Stimulated activated CD8-positive, alpha-beta memory T cell treated with anti-CD3 and anti-CD28 coated beads, Interleukin-4, amount 100 ng/mL, for 4 hours (primary cell): ENCODE results near the gene ARMC12.
"Not testable (repeated sequence)": the region's sequence is repeated elsewhere in the genome, so short reads cannot be mapped to it uniquely, and the experiment has no call there.

ENCODE experiments used
- DNase-seq, 2 donors: peaks; one replicate each; pipeline ENCODE4 v3.0.0-alpha.2; 2020; ENCODE audit warnings: low read depth in 2 of 2, low spot score in 1 of 2

The ARMC12 gene

DNA sequence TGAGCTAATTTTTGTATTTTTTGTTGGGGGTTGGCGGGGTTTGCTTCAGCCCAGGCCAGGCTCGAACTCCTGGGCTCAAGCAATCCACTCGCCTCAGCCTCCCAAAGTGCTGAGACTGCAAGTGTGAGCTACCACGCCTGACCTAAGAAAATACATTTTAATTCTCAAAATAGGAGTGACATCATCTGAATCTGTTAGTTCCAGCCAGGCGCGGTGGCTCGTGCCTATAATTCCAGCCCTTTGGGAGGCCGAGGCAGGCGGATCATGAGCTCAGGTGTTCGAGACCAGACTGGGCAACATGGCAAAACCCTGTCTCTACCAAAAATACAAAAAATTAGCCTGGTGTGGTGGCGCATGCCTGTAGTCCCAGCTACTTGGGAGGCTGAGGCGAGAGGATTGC is 2.5 kb upstream of the ARMC12 start:
- not testable (repeated sequence) for DNase-seq

GRCh38 chr6:35735452-35735851 is 1.4 kb upstream of the ARMC12 start:
- no peak for DNase-seq

- peak; percentile 72 to 85 for DNase-seq
Observed at GRCh38 chr6:35736253-35736894, 458 bp upstream of the ARMC12 start.

GRCh38 chr6:35737413-35738211 is 780 bp downstream of the ARMC12 start:
- DNase-seq = no peak

- DNase-seq = no peak
Observed at GRCh38 chr6:35739645-35740524, 3.1 kb downstream of the ARMC12 start.

- DNase-seq = no peak
Observed at GRCh38 chr6:35742842-35743241, 6.0 kb downstream of the ARMC12 start.

DNA sequence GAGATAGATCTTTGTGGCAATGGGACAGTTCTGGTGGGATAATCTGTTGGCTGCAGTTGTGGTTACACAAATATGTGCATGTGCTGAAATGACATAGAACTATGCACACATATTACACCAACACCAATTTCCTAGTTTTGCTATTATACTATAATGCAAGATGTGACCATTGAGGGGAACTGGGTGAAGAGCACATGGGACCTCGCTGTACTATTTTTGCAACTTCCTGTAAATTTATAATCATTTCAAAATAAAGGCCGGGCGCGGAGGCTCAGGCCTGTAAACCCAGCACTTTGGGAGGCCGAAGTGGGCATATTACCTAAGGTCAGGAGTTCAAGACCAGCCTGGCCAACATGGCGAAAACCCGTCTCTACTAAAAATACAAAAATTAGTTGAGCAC is 8.7 kb downstream of the ARMC12 start:
- no peak for DNase-seq

DNA sequence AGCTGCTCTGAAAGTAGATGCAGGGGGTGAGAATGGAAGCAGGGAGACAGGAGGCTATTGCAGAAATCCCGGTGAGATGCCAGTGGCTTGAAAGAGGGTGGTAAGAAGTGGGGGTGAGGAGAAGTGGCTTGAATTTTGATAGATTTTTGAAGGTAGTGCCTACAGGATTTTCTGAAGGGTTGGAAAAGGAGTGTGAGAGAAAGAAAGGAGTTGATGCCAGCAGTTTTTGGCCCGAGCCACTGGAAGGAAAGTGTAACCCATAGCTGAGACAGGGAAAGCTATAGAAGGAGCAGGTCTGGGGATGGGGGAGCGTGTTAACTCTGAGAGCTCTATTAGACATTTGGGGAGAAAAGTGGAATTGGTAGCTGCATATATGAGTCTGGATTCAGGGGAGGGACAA is 9.7 kb downstream of the ARMC12 start:
- DNase-seq = no peak

DNA sequence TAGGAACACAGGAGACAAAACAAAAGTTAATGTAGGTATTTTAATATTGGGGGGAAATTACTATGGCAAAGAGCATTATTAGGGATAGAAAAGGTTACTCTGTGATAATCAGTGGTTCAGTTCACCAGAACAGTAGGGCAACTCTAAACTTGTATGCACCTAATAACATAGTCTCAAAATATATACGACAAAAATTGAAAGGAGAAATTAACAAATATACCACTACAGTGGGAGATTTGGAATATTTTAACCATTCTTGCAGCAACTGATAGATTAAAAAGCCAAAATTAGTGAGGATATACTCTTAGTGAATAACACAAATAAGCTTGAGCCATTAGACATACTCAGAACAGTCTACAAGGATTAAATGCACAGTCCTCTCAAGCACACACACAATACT is 11.0 kb downstream of the ARMC12 start:
- no peak for DNase-seq

GRCh38 chr6:35750557-35750956 is 13.7 kb downstream of the ARMC12 start:
- no peak for DNase-seq

- no peak for DNase-seq
Observed at GRCh38 chr6:35751594-35751993, 14.8 kb downstream of the ARMC12 start.

DNA sequence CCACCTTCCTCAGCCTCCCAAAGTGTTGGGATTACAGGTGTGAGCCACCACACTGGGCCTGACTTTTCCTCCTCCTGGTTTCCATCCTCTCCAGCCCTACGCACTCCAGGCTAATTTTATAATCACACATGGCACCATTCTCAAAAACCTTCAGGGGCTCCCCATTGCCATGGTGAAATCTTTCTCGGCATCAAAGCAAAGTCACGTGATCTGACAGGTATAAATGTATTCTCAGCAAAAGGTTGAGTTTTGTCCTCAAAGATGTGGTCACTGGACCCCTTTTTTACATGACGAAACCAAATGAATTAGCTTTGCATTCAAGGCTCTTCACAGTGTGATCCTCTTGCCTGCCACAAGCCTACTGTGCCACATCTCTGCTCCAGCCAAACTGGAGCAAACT is 15.5 kb downstream of the ARMC12 start:
- DNase-seq = no peak

DNA sequence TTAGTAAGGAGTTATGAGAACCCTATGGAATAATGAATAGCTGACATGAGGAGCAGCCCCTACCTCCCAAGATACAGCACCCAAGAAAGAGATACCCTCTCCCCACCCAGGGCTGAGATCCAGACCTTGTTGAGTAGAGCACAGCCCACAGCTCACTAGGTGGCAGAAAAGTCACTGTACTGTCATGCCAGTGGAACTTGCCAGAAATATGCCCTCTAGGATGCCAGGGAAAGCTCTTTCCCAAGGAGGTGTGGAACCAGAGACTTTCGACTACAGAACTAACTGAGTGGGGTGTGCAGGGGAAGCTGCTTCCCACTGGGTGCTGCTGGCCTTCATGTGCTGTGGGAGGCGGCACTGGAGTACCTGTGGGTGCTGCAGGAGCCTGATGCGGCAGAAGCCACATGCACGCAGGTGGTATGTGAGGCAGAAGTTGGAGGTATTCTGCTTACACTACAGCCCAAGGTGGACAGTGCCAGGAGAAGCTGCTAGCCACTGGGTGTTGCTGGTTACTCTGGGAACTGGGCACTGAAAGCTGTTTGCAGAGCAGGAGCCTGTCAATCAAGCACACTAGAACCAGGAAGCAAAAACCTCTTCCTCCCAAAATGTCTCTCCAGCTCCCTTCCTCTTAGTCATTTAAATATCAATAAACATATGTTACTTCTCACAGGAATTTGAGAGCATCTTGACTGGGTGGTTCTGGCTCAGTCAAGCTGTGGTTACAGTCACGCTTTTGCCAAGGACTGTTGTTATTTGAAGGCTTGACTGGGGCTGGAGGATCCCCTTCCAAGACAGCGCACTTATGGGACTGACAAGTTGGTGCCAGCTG is 17.8 kb downstream of the ARMC12 start:
- no peak for DNase-seq

DNA sequence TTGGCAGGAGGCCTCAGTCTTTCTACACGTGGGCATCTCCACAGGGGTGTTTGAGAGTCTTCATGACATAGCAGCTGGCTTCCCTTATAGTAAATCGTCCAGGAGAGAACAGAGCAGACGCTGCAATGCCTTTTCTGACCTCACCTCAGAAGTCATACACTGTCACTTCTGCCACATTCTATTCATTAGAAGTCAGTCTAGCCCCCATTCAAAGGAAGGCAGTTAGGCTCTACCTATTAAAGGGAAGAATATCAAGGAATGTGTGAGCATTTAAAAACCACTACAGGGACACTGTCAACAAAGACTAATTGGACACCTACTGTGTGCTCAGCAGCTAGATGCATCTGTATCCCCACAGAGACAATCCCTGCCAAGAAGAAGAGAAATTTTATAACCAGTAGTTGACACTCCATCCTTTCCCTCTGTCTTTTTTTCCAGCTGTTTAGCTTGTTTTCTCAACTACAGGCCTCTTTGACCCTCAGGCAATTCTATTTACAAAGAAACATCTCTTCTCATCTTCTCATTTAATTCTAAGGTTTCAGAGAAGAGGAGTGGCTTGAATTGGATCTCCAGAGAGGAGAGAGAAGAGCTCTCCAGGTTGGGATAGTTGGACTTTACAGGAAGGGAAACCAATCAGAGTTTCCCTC is 18.6 kb downstream of the ARMC12 start:
- DNase-seq = no peak

DNA sequence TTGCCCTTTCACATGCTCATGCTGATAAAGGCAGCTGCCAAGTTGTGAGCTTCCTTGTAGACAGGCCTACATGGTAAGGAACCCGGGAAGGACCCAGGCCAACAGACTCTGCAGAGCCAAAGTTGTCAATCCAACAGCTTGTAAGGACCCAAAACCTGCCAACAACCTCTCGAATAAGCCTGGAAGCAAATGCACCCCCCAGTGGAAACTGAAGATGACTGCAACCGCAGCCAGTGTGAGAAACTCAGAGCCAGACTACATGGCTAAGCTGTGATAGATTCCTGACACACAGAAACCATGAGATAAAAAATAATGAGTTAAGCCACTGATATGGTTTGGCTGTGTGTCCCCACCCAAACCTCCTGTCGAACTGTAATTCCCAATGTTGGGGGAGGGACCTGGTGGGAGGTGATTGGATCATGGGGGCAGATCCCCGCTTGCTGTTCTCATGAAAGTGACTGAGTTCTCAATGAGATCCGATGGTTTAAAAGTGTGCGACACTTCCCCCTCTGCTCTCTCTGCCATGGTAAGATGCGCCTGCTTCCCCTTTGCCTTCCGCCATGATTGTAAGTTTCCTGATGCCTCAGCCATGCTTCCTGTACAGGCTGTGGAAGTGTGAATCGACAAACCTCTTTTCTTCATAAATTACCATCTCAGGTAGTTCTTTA is 20.8 kb downstream of the ARMC12 start:
- DNase-seq = no peak

DNA sequence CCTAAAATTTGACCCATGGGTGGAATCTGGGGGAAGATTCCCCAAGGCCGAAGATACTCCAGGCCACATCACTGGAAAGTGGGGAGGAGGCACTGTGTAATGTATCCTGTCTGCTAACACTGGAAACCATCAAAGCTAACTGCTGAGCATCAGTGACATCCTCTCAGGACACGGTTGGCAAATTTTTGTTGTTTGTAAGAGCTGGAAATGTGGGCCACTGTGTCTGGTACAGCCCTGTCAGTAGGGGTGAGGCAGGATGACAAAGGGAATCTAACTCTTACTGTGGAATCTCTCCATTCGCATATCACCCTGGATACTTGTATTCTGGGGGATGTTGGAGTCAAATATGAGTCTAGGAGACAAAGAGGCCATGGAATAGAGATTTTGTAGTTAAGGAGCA is 22.6 kb downstream of the ARMC12 start:
- no peak for DNase-seq

- DNase-seq = no peak
Observed at GRCh38 chr6:35765739-35766138, 28.9 kb downstream of the ARMC12 start.

DNA sequence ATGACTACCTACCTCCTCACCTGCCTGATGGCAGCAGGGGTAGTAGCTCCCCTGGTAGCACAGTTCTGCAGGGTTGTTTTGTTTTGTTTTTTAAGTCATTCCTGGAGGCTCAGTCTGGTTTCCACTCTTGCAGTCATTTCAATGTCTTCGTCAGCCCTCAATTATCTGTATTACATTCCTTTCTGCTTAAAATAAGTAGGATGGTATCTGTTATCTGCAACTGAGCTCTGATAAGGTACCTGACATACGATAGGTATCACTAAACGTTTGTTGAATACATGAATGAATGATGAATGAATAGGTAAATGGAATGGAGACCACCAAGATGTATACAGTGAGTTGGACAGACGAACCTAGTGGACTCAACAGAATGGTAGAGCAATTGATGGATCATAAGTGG is 32.4 kb downstream of the ARMC12 start:
- DNase-seq = no peak

GRCh38 chr6:35771343-35771627 is 34.5 kb downstream of the ARMC12 start:
- DNase-seq = no peak

DNA sequence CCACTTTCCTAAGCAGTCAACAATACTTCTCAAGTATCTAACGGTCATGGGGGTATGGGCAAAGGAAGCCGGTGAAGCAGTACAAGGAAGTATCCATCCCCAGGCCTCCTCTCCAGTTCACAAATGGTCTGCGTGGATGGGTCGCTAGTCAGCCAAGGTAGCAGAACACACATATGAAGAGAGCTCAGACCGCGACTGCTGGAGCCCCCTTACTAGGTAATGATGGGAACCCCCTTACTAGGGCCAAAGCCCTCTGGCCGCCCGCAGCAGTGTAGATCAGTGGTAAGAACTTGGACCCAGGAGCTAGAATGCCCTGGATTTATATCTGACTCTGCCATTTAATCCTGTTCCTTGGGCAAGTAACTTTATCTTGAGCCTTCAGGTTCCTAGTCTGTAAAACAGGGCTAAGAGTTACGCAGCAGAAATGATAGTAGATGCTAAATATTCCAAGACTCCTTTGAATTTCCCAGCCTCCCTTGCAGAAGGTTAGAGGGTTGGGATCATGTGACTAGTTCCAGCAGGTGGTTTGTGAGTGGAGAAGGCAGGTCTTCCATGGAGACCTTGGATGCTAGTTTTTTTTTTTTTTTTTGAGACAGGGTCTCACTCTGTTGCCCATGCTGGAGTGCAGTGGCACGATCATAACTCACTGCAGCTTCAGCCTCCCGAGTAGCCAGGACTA is 37.4 kb downstream of the ARMC12 start:
- no peak for DNase-seq
